Gastrocnemius medialis (tissue), 4 donors: ENCODE data around the gene TSSK1B.

Source experiments
- POLR2A ChIP-seq, 2 donors: fragments of 450-650 bp; IDR thresholded peaks; one replicate each; pipeline ENCODE4 v1.6.1; 2017; ENCODE audit warnings: antibody characterized with exemption in 2 of 2, mild to moderate bottlenecking in 2 of 2, moderate library complexity in 2 of 2
- TF ChIP-seq, protein P1 (sequence below), 5 experiments: fragments of 450-650 bp in 3 of 5; fragments of 200-600 bp in 2 of 5; sonication (generic) in 2 of 5; IDR thresholded peaks in 4 of 5; conservative IDR thresholded peaks in 1 of 5; 1 replicate in 4 of 5; 2 replicates in 1 of 5; pipeline ENCODE4 v1.5.1; 2016 to 2019; ENCODE audit warnings: antibody characterized with exemption in 5 of 5, mild to moderate bottlenecking in 3 of 5, moderate library complexity in 3 of 5

DNA sequence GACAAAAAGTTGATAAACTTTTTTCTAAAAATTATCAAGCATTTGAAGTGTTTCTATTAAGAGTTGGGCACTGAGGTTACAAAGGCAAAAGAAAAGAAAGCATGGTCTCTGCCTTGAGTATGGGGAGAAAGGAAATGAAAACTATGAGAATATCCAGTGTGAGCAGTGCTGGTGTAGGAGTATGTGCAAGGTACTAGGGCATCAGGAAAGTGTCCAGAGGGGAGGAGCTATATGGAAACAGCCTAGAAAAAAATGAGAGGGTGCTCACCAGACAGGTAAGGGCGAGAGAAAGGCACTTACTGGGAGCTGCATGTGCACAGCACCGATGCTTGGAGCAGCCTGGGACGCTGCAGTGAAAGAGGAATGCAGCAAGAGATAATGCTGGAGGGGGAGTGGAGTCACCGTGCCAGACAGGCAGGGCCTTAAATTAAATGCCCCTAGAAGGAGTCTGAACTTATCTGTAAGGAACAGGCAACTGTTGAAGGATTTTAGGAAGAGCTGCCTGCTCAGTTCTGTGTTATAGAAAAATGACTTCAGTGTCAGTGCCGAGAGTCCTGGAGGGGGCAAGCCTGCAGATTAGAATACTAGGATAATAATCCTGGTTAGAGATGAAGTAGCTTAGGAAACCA lies 39.4 kb upstream of the TSSK1B start:
- TF ChIP-seq, protein P1, sequence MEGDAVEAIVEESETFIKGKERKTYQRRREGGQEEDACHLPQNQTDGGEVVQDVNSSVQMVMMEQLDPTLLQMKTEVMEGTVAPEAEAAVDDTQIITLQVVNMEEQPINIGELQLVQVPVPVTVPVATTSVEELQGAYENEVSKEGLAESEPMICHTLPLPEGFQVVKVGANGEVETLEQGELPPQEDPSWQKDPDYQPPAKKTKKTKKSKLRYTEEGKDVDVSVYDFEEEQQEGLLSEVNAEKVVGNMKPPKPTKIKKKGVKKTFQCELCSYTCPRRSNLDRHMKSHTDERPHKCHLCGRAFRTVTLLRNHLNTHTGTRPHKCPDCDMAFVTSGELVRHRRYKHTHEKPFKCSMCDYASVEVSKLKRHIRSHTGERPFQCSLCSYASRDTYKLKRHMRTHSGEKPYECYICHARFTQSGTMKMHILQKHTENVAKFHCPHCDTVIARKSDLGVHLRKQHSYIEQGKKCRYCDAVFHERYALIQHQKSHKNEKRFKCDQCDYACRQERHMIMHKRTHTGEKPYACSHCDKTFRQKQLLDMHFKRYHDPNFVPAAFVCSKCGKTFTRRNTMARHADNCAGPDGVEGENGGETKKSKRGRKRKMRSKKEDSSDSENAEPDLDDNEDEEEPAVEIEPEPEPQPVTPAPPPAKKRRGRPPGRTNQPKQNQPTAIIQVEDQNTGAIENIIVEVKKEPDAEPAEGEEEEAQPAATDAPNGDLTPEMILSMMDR (IDR thresholded peaks at IDR 0.05 in 4 of 5, conservative IDR thresholded peaks at IDR 0.05 in 1 of 5), result no peak
- no peak for TF ChIP-seq POLR2A (IDR thresholded peaks at IDR 0.05)
